NCI-H2029 treated with DMSO at 0.1 percent for 48 hours (cell line): Measurements from ENCODE around the gene SERHL2.
A peak's percentile ranks its signal among the peaks of the same experiment; 100 is the strongest.
"Not testable (repeated sequence)": the region's sequence is repeated elsewhere in the genome, so short reads cannot be mapped to it uniquely, and the experiment has no call there.

Experiments
- DNase-seq: peaks from one replicate; lab custom pipeline; 2025; lab: John Stamatoyannopoulos, UW

SERHL2 gene, protein sequence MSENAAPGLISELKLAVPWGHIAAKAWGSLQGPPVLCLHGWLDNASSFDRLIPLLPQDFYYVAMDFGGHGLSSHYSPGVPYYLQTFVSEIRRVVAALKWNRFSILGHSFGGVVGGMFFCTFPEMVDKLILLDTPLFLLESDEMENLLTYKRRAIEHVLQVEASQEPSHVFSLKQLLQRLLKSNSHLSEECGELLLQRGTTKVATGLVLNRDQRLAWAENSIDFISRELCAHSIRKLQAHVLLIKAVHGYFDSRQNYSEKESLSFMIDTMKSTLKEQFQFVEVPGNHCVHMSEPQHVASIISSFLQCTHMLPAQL

DNA sequence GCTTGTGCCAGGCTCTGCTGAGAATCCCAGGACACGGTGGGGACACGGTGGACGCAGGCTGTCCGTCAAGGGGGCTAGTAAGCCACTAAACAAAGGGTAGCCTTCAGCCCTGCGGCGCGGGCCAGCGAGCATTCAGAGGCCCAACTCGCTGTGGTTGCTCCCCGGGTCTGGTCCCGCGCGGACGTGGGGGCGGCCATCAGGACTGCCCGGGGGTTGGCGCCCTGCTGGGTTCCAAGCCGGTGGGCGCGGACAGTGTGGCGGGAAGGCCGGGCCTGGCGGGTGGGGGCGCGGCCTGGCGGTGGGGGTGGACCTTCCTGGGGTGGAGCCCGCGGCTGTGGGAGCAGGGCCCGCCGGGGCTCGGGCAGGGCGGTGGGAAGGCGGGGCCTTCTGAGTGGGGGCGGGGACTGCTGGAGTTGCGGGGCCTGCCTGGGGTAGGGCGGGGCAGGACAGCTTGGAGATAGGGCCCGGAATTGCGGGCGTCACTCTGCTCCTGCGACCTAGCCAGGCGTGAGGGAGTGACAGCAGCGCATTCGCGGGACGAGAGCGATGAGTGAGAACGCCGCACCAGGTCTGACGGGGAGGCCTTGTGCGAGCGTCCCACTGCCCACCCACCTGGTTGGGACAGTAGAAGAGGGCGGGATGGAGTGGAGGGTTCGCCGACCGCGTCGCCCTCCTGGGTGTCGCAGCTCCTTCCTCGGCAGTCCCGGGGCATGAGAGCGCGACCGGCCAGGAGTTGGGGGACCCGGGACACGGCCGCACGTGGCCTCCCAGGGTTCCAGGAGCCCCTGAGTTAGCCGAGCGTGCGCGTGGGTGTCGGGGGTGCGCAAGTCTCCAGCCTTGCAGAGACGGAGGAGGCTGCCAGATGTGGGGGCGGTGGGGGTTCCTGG lies at the start of gene SERHL2:
SERHL2 (plus strand) TSS at position 482 of the 887 bp plus-strand sequence; CDS start at position 547, 65 bp downstream.
- DNase-seq = peak; percentile 15

DNA sequence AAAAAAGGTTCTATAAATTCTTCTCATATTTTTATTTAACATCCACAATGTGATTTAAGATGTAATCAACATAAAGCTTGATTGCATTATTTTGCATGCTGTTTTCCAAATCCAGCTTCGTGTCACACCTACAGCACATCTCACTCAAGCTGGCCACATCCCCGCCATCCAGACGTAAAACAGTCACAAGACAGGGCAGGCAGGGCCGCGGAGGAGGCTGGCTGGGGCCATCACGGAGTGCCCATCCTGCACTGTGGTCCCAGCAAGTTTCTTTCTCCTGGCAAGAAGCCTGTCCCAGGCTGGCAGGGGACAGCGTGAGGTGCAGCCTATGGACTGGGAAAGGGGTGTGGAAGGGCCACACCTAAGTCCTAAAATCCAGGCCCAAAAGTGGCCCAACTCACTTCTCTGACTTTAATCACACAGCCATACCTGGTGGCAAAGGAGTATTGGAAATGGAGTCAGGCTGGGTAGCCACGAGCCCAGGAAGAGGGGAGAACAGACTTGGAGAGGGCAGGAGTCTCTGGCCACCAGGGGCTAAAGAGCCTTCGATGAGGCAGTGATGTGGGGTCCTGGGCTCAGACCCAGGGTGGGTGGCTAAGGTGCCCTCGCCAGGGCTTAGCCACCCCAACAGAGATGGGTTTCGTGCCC lies 45.3 kb upstream of the SERHL2 start:
- DNase-seq = not testable (repeated sequence)

DNA sequence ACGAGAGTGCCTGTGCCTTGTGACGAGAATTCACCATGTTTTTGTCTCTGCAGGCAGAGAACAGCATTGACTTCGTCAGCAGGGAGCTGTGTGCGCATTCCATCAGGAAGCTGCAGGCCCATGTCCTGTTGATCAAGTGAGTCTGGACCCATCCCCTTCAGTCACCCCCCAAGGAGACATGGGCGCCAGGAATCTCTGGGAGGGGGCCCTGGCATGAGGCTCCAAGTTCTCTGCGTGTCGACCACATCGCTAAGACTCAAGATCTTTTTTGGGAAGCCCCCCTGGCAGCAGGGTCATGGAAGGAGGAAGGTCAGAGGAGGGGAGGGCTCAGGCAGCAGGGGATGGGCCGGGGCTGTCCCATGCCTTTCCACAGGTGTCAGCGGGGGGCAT lies 44.8 kb upstream of the SERHL2 start:
- not testable (repeated sequence) for DNase-seq

DNA sequence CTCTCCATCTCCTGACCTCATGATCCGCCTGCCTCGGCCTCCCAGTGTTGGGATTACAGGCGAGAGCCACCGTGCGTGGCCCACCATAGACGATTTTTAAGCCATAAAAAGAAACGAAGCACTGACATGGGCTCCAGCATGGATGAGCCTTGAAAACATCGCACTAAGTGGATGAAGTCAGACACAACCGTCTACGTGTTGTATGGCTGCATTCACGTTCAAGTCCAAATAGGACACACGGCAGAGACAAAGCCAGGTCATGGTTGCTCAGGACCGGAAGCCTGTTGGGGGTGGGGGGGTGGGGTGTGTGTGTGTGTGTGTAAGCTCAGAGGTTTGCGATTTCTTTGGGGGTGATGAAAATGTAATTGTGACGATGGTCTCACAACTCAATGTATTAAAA lies 44.2 kb upstream of the SERHL2 start:
- no peak for DNase-seq

DNA sequence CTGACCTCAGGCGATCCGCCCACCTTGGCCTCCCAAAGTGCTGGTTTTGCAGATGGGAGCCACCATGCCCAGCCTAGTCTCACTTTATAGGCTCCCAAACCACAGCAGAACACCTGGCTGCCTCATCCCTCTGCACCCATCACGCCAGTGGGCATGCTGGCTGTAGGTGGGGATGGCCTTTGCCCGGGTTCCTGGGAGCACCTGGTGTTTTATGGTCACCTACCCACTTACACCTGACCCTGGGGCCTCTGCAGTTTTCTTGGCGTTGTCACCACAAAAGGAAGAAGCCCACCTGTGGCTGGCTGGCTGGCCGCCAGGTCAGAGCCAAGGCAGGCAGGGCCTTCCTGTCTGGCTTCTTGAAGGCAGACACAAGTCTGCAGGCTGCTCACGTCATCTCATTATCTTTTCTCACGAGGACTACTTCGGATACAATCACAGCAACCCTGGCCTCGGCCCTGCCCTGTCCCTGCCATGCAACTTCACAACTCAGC lies 42.3 kb upstream of the SERHL2 start:
- no peak for DNase-seq

DNA sequence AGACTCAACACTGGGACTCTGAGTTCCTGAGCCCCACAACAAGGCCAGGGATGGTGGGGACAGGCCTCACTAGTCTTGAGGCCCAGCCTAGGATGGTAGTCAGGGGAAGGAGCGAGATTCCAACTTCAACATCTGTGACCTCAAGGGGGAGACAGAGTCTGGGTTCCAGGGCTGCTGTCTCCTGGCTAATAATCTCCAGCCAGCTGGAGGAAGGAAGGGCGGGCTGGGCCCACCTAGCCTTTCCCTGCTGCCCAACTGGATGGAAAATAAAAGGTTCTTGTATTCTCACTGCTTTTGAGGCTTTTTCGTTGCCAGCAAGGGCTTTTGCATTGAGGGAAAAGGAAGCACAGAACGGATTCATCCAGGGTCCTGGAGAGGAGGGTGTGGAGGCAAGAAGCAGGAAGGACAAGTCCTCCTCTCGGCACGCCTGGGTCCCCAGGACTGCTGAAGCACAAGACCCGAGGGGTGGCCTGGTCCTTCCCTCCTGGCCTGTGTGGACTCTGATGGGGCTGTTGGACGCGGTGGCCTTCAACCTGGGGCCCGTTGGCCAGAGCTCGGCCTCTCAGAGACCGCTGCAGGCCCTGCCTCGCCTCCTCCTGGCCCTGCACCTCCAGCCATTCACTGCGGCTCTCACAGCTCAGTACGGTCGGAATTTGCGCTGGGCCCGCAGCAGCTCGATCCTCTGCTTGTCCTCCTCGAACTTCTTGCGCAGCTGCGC lies 41.3 kb upstream of the SERHL2 start:
- not testable (repeated sequence) for DNase-seq

DNA sequence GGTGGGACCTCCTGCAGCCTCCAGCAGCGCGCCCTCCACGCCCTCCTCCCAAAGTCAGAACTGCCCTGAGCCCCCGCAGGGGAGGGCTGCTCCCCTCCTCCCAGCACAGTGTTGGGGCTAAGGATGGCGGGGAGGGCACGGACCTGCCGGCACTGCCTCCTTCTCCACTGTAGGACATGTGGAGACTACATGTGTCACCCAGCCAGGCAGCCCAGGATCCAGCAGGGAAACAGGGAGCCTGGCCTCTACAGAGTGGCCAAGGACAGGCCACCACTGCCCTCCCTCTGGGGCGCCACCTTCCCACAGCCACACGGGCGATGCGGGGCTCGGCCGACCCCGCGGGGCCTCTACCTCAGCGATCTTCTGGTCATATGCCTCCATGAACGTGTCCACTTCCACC lies 39.4 kb upstream of the SERHL2 start:
- not testable (repeated sequence) for DNase-seq

DNA sequence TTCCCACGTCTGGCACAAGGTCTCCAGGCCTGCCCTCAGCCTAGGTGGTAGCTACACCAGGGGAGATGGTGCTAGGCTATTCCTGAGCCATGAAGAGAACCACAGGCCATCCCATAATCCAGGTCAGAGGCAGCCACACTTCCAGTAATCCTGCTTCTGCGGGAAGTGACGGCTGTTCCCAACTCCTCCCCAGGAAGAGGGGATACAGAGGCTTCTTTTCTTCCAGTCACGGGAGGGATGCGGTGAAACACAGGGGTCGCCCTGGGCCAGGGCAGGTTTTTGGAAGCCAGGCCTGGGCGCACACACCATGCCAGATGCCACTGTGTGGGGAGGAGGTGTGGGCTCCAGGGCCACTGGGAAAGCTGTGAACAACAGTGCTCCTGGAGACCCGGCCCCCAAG lies 38.5 kb upstream of the SERHL2 start:
- DNase-seq = not testable (repeated sequence)

DNA sequence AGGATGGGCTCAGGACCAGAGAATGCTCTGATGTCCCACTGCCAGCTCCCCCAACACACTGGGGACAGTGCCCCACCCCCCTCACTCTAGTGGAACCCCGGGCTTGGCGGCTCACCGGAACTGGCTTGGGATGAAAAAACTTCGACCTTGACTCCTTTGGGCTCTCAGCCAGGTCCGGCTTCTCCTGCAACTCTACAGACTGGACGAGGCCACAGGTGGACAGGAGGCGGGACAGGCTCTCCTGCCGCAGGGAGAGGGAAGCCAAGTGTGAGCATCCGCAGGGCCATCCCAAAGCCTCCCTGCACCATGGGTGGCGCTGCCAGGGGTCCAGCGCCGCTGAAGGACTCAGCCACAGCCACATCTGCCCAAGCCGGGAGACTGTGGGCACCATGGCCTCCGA lies 37.9 kb upstream of the SERHL2 start:
- DNase-seq = no peak

DNA sequence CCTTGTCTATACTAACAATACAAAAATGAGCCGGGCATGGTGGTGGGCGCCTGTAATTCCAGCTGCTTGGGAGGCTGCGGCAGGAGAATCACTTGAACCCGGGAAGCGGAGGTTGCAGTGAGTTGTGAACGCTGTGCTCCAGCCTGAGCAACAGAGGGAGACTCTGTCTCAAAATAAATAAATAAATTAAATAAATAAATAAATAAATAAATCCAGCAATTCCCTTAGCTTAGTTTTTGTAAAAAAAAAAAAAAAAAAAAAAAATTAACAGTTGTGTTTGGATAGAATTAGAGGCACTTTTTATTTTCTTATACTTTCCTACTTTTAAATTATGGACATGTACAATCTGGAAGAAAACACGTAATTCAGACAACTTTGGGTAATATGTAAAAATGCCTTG lies 36.7 kb upstream of the SERHL2 start:
- DNase-seq = not testable (repeated sequence)

DNA sequence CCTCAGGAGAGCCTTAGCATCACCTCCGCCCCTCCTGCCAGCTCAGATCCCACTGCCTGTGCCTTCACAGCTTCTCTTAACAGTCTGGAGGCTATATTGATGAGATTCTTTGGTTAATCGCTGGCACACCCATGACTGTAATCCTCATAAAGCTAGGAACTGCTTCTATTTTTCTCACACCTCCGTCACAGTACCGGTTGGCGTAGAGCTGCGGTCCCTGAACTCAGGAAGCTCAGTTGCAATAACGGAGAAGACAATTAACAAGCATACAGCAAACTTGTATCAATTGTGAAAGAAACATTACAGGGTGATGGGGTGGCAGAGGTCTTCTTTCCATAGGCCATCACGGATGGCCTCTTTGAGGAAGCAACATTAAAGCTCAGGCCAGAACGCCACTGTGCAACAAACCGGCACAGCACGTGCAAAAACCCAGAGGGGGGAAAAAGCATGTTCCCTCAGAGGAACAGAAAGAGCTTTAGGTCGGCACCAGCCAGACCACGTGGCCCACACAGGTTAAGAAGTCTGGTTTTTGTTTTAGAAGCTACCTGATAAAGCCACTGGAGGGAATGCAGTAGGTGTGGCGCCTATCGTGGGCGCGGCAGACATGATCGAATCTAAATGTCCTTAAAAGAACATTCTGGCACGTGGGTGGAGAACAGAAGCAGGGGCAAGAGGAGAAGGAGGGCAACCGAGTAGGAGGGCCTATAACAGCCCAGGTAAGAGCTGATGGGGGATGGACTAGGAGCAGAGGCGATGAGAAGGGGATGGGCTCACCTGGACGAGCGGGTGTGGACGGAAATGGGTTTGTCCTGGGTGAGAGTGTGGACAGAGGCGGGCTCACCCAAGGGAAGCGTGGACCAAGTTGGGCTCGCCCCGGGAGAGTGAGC lies 34.9 kb upstream of the SERHL2 start:
- not testable (repeated sequence) for DNase-seq

DNA sequence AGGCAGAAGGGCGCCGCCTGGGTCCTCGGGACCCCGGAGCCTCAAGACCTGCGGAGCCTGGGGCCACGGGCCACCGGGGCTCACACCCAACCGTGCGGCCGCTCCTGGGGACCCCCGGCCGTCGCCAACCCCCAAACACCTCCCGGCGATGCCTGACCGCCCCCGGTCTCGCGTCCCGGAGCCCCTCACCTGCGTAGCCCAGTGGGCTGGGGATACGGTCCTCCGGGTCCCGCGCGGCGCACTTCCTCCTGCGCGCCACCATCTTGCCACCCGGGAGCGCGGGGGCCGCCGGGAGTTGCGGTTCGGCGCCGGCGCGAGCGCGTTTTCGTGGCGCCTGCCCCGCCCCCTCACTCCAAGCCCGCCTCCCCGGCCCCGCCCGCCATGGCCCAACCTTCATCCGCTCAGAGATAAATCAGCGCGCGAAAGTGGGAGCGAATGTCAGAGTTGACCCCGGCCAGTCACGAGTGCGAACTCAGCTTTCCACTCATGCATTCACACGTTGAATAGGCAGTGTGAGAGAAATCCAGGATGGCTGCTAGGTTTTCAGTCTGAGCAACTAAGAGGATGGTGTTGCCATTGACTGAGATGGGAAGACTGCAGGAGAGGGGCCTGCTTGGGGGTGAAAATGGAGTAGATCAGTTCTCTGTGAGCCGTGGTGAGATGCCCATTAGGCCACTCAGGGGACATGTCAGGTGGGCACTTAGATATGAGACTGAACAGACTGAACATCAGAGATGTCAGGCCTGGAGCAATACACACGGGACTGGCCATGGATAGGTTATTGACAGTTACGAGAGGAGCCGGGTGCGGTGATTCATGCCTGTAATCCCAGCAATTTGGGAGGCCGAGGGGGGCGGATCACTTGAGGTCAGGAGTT lies 34.0 kb upstream of the SERHL2 start, which contains the start of gene RRP7A:
RRP7A (minus strand) TSS at position 272 of the 877 bp plus-strand sequence; CDS start at position 262, 10 bp downstream.
- no peak for DNase-seq

DNA sequence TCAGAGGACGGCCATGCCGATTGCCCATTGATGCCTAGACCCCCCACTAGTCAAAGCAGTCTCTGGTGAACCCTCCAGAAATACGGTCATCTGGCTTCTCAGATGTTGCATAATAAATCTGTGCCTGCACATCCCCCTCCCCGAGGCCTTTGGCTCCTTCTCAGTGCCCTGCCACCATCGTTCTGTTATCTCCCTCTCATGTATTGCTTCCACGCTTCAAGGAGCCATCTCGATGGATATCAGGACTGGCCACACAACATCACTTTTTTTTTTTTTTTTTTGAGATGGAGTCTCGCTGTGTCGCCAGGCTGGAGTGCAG lies 32.6 kb upstream of the SERHL2 start:
- DNase-seq = no peak

DNA sequence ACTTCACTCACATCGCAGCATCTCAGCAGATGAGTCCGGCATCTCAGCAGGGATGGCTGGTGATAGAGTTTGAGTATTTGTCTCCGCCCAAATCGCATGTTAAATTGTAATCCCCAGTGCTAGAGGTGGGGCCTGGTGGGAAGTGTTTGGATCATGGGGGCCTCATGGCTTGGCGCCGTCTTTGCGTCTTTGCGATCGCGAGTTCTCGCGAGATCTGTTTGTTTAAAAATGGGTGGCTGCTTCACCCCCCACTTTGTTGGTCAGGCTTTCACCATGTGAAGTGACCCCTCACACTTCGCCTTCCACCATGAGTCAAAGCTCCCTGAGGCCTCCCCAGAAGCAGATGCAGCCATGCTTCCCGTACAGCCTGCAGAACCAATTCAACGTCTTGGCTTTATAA lies 31.2 kb upstream of the SERHL2 start:
- no peak for DNase-seq

DNA sequence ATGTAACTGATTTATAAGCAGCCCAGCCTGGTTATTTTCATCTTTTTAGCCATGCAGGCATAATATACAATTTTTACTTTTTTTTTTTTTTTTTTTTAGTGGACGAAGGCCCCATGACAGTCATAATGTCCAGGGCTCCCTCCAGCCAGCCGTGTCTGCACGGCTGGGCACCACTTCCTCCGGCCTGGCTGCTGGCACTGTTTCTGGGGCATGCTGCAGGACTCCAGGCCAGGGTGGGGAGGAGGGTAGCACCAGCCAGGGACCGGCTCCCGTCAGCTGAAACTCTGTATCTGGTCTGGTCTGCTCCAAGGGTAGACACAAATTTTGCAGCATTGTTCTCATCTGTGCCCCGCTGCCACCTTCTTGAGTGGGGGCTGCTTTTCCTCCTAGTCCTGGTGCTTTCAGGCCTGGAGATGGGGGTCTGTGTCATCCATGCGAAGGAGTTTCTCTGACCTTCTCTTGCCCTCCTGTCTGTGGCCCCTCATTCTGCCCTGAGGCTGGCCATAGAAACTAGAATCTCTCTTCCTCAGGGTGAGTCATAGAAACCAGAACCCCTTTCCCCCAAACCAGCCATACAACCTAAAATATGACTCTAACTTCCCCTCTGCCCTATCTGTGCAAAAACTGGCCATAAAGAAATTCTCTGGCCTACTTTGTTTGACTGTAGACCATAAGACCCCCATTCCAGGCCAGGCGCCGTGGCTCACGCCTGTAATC lies 25.0 kb upstream of the SERHL2 start:
- DNase-seq = no peak

DNA sequence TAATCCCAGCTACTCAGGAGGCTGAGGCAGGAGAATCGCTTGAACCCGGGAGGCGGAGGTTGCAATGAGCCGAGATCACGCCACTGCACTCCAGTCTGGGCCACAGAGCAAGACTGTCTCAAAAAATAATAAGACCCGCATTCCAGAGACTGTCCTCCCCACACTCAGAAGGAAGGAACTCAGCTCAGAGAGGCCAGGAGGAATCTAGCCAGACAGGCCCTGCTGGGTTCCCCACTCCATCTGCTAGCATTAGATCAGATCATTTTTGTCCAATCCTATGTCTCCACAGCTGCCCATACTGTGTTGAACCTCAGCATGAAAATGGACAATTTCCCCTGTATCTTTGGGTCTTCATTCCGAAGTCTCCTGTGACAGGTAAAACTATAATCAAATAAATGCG lies 24.3 kb upstream of the SERHL2 start:
- DNase-seq = not testable (repeated sequence)

DNA sequence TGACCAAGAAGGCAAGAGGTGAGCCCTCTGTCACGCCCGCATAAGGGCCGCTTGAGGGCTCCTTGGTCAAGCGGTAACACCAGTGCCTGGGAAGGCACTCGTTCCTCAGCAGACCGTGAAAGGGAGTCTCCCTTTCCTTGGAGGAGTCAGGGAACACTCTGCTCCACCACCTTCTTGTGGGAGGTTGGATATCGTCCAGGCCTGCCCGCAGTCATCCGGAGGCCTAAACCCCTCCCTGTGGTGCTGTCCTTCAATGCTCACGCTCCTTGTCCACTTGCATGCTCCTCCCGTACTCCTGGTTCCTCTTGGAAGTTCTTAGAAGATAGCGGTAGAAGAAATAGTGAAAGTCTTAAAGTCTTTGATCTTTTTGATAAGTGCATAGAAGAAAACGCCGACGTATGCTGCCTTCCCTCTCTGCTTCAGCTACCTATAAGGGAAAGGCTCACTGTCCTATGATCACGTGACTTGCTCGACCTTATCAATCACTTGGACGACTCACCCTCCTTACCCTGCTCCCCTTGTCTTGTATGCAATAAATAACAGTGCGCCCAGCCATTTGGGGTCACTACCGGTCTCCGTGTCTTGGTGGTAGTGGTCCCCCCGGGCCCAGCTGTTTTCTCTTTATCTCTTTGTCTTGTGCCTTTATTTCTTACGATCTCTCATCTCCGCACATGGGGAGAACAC lies 22.2 kb upstream of the SERHL2 start:
- DNase-seq = not testable (repeated sequence)

DNA sequence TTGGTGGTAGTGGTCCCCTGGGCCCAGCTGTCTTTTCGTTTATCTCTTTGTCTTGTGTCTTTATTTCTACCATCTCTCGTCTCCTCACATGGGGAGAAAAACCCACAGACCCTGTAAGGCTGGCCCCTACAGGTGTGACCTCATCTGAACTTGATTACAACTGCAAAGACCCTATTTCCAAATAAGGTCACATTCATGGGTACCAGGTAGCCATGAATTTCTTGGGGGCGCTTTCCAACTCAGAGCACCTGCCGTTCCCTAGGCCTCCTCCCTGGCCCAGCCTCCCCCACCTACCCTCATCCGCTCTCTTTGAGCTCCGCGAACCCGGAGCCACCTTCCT lies 20.1 kb upstream of the SERHL2 start:
- no peak for DNase-seq
